ENCODE data around the gene TBX21. TPM values are rescaled to one million over a fixed set of nuclear protein-coding genes. Genes with fewer than 3 reads are reported as not detected.

Gene TBX21
- total and polyA plus RNA-seq, 9 of the 15 experiments (the other 6 are each of a cell fraction or from before 2014, with no cell fraction given), result 0.07 TPM; not detected in 8

DNA sequence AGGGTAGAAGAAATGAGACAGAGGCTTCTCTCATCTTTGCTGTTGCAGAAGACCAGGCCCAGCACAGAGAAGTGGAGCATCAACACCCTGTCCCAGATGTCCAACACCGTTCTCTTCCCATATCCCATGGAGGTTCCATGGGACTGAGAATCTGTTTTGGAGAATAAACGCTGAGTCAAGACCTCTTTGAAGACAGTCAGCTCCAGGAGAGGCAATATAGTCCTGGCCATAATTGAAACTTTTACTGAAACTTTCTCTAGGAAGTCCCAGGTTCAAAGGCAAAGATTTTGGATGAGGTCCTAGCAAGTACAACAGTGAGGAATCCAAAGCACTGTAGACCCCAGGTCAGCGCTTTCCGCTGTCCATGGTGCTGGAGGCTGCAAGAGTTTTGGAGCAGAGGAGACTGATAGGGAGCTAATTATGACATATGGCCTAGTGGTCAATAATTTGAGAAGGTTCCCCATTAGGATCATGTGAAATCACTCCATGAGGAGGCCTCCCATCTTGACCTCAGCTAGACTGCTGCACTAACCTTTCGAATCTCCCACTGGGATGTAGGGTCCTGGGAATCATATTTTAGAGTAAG is 52.6 kb downstream of the TBX21 start (continued):
- no peak for TF ChIP-seq RBM25 (IDR thresholded peaks at IDR 0.05; ENCODE audit: low read depth, low read length, severe bottlenecking)
- TF ChIP-seq TBP (optimal IDR thresholded peaks at IDR 0.05; ENCODE audit: low read depth, low read length), result no peak
- TF ChIP-seq, protein P1, sequence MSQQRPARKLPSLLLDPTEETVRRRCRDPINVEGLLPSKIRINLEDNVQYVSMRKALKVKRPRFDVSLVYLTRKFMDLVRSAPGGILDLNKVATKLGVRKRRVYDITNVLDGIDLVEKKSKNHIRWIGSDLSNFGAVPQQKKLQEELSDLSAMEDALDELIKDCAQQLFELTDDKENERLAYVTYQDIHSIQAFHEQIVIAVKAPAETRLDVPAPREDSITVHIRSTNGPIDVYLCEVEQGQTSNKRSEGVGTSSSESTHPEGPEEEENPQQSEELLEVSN (IDR thresholded peaks at IDR 0.05; ENCODE audit: borderline replicate concordance in 1 of 2, extremely low read depth in 1 of 2, insufficient read depth in 1 of 2, insufficient read length in 1 of 2, low read depth in 1 of 2, low read length in 1 of 2, poor library complexity in 1 of 2, severe bottlenecking in 1 of 2), result no peak
- no peak for TF ChIP-seq MCM5 (IDR thresholded peaks at IDR 0.05; ENCODE audit: low read depth)
- TF ChIP-seq, protein P2, sequence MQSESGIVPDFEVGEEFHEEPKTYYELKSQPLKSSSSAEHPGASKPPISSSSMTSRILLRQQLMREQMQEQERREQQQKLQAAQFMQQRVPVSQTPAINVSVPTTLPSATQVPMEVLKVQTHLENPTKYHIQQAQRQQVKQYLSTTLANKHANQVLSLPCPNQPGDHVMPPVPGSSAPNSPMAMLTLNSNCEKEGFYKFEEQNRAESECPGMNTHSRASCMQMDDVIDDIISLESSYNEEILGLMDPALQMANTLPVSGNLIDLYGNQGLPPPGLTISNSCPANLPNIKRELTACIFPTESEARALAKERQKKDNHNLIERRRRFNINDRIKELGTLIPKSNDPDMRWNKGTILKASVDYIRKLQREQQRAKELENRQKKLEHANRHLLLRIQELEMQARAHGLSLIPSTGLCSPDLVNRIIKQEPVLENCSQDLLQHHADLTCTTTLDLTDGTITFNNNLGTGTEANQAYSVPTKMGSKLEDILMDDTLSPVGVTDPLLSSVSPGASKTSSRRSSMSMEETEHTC (IDR thresholded peaks at IDR 0.05), result no peak
- TF ChIP-seq ZNF707 (CRISPR knock-in tag; conservative IDR thresholded peaks at IDR 0.05), result no peak
- no peak; the same call in 1 of the 2 replicates for TF ChIP-seq ZNF263 (CRISPR knock-in tag; IDR thresholded peaks at IDR 0.05; ENCODE audit: borderline replicate concordance)
- TF ChIP-seq THRAP3 (IDR thresholded peaks at IDR 0.05; ENCODE audit: borderline replicate concordance), result no peak
- no peak for TF ChIP-seq STAT5A (IDR thresholded peaks at IDR 0.05; ENCODE audit: borderline replicate concordance, low read length)
- TF ChIP-seq TRIM28 (IDR thresholded peaks at IDR 0.05), result no peak
- TF ChIP-seq SNIP1 (IDR thresholded peaks at IDR 0.05; ENCODE audit: low read depth), result no peak
- TF ChIP-seq ETV6 (IDR thresholded peaks at IDR 0.05; ENCODE audit: borderline replicate concordance in 1 of 2, low read depth in 2 of 2, low read length in 1 of 2), result no peak
- TF ChIP-seq ETV6 (CRISPR knock-in tag; IDR thresholded peaks at IDR 0.05; ENCODE audit: borderline replicate concordance), result no peak
- no peak for TF ChIP-seq PCBP2 (IDR thresholded peaks at IDR 0.05; ENCODE audit: low read depth, low read length, poor library complexity, severe bottlenecking)
- peak in 1 of 2 experiments; percentile 57; a peak in 2 of 4 replicates for TF ChIP-seq MAZ (CRISPR knock-in tag; conservative IDR thresholded peaks at IDR 0.05 in 1 of 2, IDR thresholded peaks at IDR 0.05 in 1 of 2)
- no peak for TF ChIP-seq ZNF174 (CRISPR knock-in tag; IDR thresholded peaks at IDR 0.05)
- no peak for TF ChIP-seq KDM4B (IDR thresholded peaks at IDR 0.05; ENCODE audit: borderline replicate concordance in 2 of 2, low read depth in 1 of 2)
- TF ChIP-seq, protein P3, sequence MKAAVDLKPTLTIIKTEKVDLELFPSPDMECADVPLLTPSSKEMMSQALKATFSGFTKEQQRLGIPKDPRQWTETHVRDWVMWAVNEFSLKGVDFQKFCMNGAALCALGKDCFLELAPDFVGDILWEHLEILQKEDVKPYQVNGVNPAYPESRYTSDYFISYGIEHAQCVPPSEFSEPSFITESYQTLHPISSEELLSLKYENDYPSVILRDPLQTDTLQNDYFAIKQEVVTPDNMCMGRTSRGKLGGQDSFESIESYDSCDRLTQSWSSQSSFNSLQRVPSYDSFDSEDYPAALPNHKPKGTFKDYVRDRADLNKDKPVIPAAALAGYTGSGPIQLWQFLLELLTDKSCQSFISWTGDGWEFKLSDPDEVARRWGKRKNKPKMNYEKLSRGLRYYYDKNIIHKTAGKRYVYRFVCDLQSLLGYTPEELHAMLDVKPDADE (conservative IDR thresholded peaks at IDR 0.05; ENCODE audit: control insufficient read depth, low read depth, low read length), result no peak
- TF ChIP-seq GABPA (tag; conservative IDR thresholded peaks at IDR 0.05; ENCODE audit: low read depth), result no peak
- TF ChIP-seq, protein P4, sequence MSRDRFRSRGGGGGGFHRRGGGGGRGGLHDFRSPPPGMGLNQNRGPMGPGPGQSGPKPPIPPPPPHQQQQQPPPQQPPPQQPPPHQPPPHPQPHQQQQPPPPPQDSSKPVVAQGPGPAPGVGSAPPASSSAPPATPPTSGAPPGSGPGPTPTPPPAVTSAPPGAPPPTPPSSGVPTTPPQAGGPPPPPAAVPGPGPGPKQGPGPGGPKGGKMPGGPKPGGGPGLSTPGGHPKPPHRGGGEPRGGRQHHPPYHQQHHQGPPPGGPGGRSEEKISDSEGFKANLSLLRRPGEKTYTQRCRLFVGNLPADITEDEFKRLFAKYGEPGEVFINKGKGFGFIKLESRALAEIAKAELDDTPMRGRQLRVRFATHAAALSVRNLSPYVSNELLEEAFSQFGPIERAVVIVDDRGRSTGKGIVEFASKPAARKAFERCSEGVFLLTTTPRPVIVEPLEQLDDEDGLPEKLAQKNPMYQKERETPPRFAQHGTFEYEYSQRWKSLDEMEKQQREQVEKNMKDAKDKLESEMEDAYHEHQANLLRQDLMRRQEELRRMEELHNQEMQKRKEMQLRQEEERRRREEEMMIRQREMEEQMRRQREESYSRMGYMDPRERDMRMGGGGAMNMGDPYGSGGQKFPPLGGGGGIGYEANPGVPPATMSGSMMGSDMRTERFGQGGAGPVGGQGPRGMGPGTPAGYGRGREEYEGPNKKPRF (IDR thresholded peaks at IDR 0.05; ENCODE audit: low read depth, low read length), result no peak
- no peak for TF ChIP-seq TEAD4 (IDR thresholded peaks at IDR 0.05; ENCODE audit: low read length)
- no peak for TF ChIP-seq TEAD4 (CRISPR knock-in tag; IDR thresholded peaks at IDR 0.05; ENCODE audit: borderline replicate concordance)

All from K562 (cell line).